WTC11 (cell line): ENCODE results near the gene KDM4F.

Experiments
- AFF4 ChIP-seq: sonication (generic); formaldehyde crosslinking; IDR thresholded peaks from 2 replicates; pipeline ENCODE4 v1.8.1; 2023; ENCODE audit warnings: mild to moderate bottlenecking, missing genetic modification reagents, borderline replicate concordance
- ARID4B ChIP-seq: sonication (generic); formaldehyde crosslinking; IDR thresholded peaks from 2 replicates; pipeline ENCODE4 v1.8.0; 2023; ENCODE audit warnings: missing genetic modification reagents, mild to moderate bottlenecking, borderline replicate concordance
- CREM ChIP-seq: sonication (generic); formaldehyde crosslinking; IDR thresholded peaks from 2 replicates; pipeline ENCODE4 v1.8.1; 2022; ENCODE audit warnings: mild to moderate bottlenecking, missing genetic modification reagents, moderate library complexity
- CTCF ChIP-seq: fragments of 200-600 bp; IDR thresholded peaks from 2 replicates; pipeline ENCODE4 v1.8.0; 2022; ENCODE audit warnings: antibody characterized with exemption
- ELF4 ChIP-seq: sonication (generic); formaldehyde crosslinking; IDR thresholded peaks from 2 replicates; pipeline ENCODE4 v1.8.1; 2022; ENCODE audit warnings: low read depth, mild to moderate bottlenecking, moderate library complexity, missing genetic modification reagents
- FOXK1 ChIP-seq: sonication (generic); formaldehyde crosslinking; IDR thresholded peaks from 2 replicates; pipeline ENCODE4 v1.8.0; 2022; ENCODE audit warnings: mild to moderate bottlenecking, moderate library complexity, missing genetic modification reagents
- HMGXB4 ChIP-seq: sonication (generic); formaldehyde crosslinking; IDR thresholded peaks from 2 replicates; pipeline ENCODE4 v1.8.1; 2023; ENCODE audit warnings: mild to moderate bottlenecking, moderate library complexity, missing genetic modification reagents
- MYBL2 ChIP-seq: sonication (generic); formaldehyde crosslinking; IDR thresholded peaks from 2 replicates; pipeline ENCODE4 v1.8.1; 2023; ENCODE audit warnings: mild to moderate bottlenecking, moderate library complexity, missing genetic modification reagents
- NR2C2 ChIP-seq: sonication (generic); formaldehyde crosslinking; IDR thresholded peaks from 2 replicates; pipeline ENCODE4 v1.8.0; 2022; ENCODE audit warnings: mild to moderate bottlenecking, missing genetic modification reagents
- USF2 ChIP-seq: sonication (generic); formaldehyde crosslinking; IDR thresholded peaks from 2 replicates; pipeline ENCODE4 v1.8.1; 2023; ENCODE audit warnings: mild to moderate bottlenecking, missing genetic modification reagents, moderate library complexity
- ZNF263 ChIP-seq: sonication (generic); formaldehyde crosslinking; IDR thresholded peaks from 2 replicates; pipeline ENCODE4 v1.8.1; 2022; ENCODE audit warnings: low read depth, mild to moderate bottlenecking, moderate library complexity, missing genetic modification reagents
- ZNF396 ChIP-seq: fragments of 250-450 bp; sonication (Bioruptor Pico); IDR thresholded peaks from 2 replicates; pipeline ENCODE4 v1.8.0; 2021; ENCODE audit warnings: mild to moderate bottlenecking, moderate library complexity, borderline replicate concordance
- ZNF423 ChIP-seq: fragments of 250-450 bp; sonication (Bioruptor Pico); IDR thresholded peaks from 2 replicates; pipeline ENCODE4 v2.1.2; 2022; ENCODE audit warnings: mild to moderate bottlenecking, moderate library complexity

- TF ChIP-seq NR2C2 (CRISPR knock-in tag) (no peak), ZNF396 (CRISPR knock-in tag) (no peak), FOXK1 (no peak), CTCF (no peak), USF2 (no peak), ZNF423 (CRISPR knock-in tag) (no peak), ZNF263 (no peak), CREM (CRISPR knock-in tag) (no peak), ARID4B (CRISPR knock-in tag) (no peak), AFF4 (no peak), MYBL2 (CRISPR knock-in tag) (no peak), ELF4 (CRISPR knock-in tag) (no peak), HMGXB4 (CRISPR knock-in tag) (no peak)
Measured at GRCh38 chr11:95050595-95051202, 1.5 kb downstream of the KDM4F start.
